Ishikawa (cell line): Measurements from ENCODE around the gene CACUL1.

Source experiments
- CEBPB ChIP-seq: IDR thresholded peaks from 2 replicates; pipeline ENCODE4 v1.6.1; 2012
- CREB1 ChIP-seq: IDR thresholded peaks from 2 replicates; pipeline ENCODE4 v1.6.1; 2012; ENCODE audit warnings: low read depth
- EGR1 ChIP-seq: IDR thresholded peaks from 2 replicates; pipeline ENCODE4 v1.6.1; 2012
- EP300 ChIP-seq: IDR thresholded peaks from 2 replicates; pipeline ENCODE4 v1.6.1; 2012; ENCODE audit warnings: borderline replicate concordance
- FOXM1 ChIP-seq: IDR thresholded peaks from 2 replicates; pipeline ENCODE4 v1.6.1; 2012; ENCODE audit warnings: low read depth, borderline replicate concordance
- MAX ChIP-seq: IDR thresholded peaks from 2 replicates; pipeline ENCODE4 v1.6.1; 2012
- NFIC ChIP-seq: IDR thresholded peaks from 2 replicates; pipeline ENCODE4 v1.6.1; 2012
- RAD21 ChIP-seq: IDR thresholded peaks from 2 replicates; pipeline ENCODE4 v1.6.1; 2012; ENCODE audit warnings: low read depth
- REST ChIP-seq: IDR thresholded peaks from 2 replicates; pipeline ENCODE4 v1.6.1; 2012; ENCODE audit warnings: low read depth, mild to moderate bottlenecking
- TAF1 ChIP-seq: IDR thresholded peaks from 2 replicates; pipeline ENCODE4 v1.6.1; 2012; ENCODE audit warnings: low read depth, mild to moderate bottlenecking
- TCF12 ChIP-seq: IDR thresholded peaks from 2 replicates; pipeline ENCODE4 v1.6.1; 2012; ENCODE audit warnings: low read depth
- TEAD4 ChIP-seq: IDR thresholded peaks from 2 replicates; pipeline ENCODE4 v1.6.1; 2012
- USF1 ChIP-seq: IDR thresholded peaks from 2 replicates; pipeline ENCODE4 v1.6.1; 2012
- YY1 ChIP-seq: IDR thresholded peaks from 2 replicates; pipeline ENCODE4 v1.6.1; 2012; ENCODE audit warnings: low read depth
- ZBTB7A ChIP-seq: IDR thresholded peaks from 2 replicates; pipeline ENCODE4 v1.6.1; 2012; ENCODE audit warnings: low read depth

The CACUL1 gene

GRCh38 chr10:118721539-118721876 is 33.3 kb downstream of the CACUL1 start:
- TF ChIP-seq MAX (no peak), YY1 (no peak), USF1 (no peak), TAF1 (no peak), NFIC (no peak), REST (no peak), TCF12 (no peak), FOXM1 (no peak), CEBPB (no peak), ZBTB7A (no peak), TEAD4 (no peak), EGR1 (no peak), RAD21 (no peak), CREB1 (no peak), EP300 (no peak)

GRCh38 chr10:118720685-118721538 is 33.9 kb downstream of the CACUL1 start:
- TF ChIP-seq RAD21 = peak; percentile 71
- TF ChIP-seq CREB1 = no peak
- TF ChIP-seq YY1 = no peak
- TF ChIP-seq NFIC = no peak
- no peak for TF ChIP-seq MAX
- no peak for TF ChIP-seq TCF12
- TF ChIP-seq TAF1 = no peak

GRCh38 chr10:118714366-118714765 is 40.4 kb downstream of the CACUL1 start:
- no peak for TF ChIP-seq FOXM1
- TF ChIP-seq YY1 = no peak
- TF ChIP-seq ZBTB7A = no peak
- no peak for TF ChIP-seq RAD21
- TF ChIP-seq USF1 = no peak
- TF ChIP-seq TEAD4 = no peak
- TF ChIP-seq NFIC = no peak
- TF ChIP-seq TCF12 = no peak
- TF ChIP-seq MAX = no peak
- TF ChIP-seq REST = no peak
- no peak for TF ChIP-seq TAF1
- TF ChIP-seq CREB1 = no peak
- TF ChIP-seq EP300 = no peak
- TF ChIP-seq EGR1 = no peak
- no peak for TF ChIP-seq CEBPB

GRCh38 chr10:118712930-118713634 is 41.7 kb downstream of the CACUL1 start:
- TF ChIP-seq CEBPB (no peak), TCF12 (no peak), REST (no peak), EGR1 (no peak), RAD21 (no peak), EP300 (no peak), MAX (no peak), YY1 (no peak), TEAD4 (no peak), USF1 (no peak), FOXM1 (no peak), TAF1 (no peak), NFIC (no peak), ZBTB7A (no peak), CREB1 (no peak)
